Activated naive CD4-positive, alpha-beta T cell treated with anti-CD3 and anti-CD28 coated beads, Interleukin-2, amount 10 ng/mL, durations not matched to agents 7 days and 5 days (primary cell): ENCODE results near the gene SETD5.

ENCODE experiments used
- CTCF ChIA-PET: fragments of 350-600 bp; sonication (Branson Sonifier 250); formaldehyde crosslinking; loops from one replicate; lab custom pipeline; 2021; ENCODE audit warnings: antibody characterized with exemption; lab: Charles Lee
- DNase-seq: peaks from one replicate; pipeline ENCODE4 v3.0.0-alpha.2; 2020
- H3K27ac Mint-ChIP-seq: one replicate; pipeline ENCODE4 v1.8.0; 2021; ENCODE audit warnings: mild to moderate bottlenecking, moderate library complexity, mixed read lengths
- H3K27me3 Mint-ChIP-seq: one replicate; pipeline ENCODE4 v1.8.0; 2021; ENCODE audit warnings: mild to moderate bottlenecking, mixed read lengths
- H3K36me3 Mint-ChIP-seq: one replicate; pipeline ENCODE4 v1.8.0; 2021; ENCODE audit warnings: mixed read lengths
- H3K4me1 Mint-ChIP-seq: one replicate; pipeline ENCODE4 v1.8.0; 2021; ENCODE audit warnings: mixed read lengths
- H3K4me3 Mint-ChIP-seq: one replicate; pipeline ENCODE4 v1.8.0; 2021; ENCODE audit warnings: mild to moderate bottlenecking, moderate library complexity, mixed read lengths
- H3K9me3 Mint-ChIP-seq: one replicate; pipeline ENCODE4 v1.8.0; 2021; ENCODE audit warnings: mixed read lengths

The SETD5 gene

GRCh38 chr3:9396632-9397331 is 633 bp upstream of the SETD5 start:
- DNase-seq, result peak; percentile 98
- Mint-ChIP-seq H3K4me1 (peaks cover 70% of the 10 kb centered on the region), H3K36me3 (peaks cover 50% of the 10 kb centered on the region), H3K27me3 (peaks cover 3% of the 10 kb centered on the region), H3K9me3 (no peaks in the 10 kb centered on the region), H3K27ac (peak overlapping the region; percentile 99), H3K4me3 (peak overlapping the region; percentile 98)
- CTCF ChIA-PET, result interaction anchor here (1.0 to 1.3 kb wide), 3 partner anchors 8 to 34 kb away, joined by 3 to 4 read pairs (median 4); partner anchors contain the start of gene THUMPD3

GRCh38 chr3:9397906-9398699 is 688 bp downstream of the SETD5 start:
- DNase-seq, result peak; percentile 50
- H3K4me3 Mint-ChIP-seq, result peak overlapping the region; percentile 98
- H3K9me3 Mint-ChIP-seq, result no peaks in the 10 kb centered on the region
- peaks cover 3% of the 10 kb centered on the region for H3K27me3 Mint-ChIP-seq
- peaks cover 69% of the 10 kb centered on the region for H3K4me1 Mint-ChIP-seq
- peaks cover 41% of the 10 kb centered on the region for H3K36me3 Mint-ChIP-seq
- peak overlapping the region; percentile 96 for H3K27ac Mint-ChIP-seq
- CTCF ChIA-PET, result interaction anchor here (1.0 kb wide), 1 partner anchor 36 kb away, joined by 4 read pairs; the partner anchor contains the start of gene THUMPD3

GRCh38 chr3:9398700-9399336 is 1.4 kb downstream of the SETD5 start:
- H3K4me1 Mint-ChIP-seq, result peaks cover 67% of the 10 kb centered on the region
- H3K27ac Mint-ChIP-seq, result peak overlapping the region; percentile 96
- H3K27me3 Mint-ChIP-seq, result peaks cover 3% of the 10 kb centered on the region
- DNase-seq, result peak; percentile 26
- CTCF ChIA-PET, result interaction anchor here (1.0 to 2.3 kb wide), 5 partner anchors 23 to 328 kb away, joined by 3 to 10 read pairs (median 4); no protein-coding TSS in a partner anchor
- peak overlapping the region; percentile 98 for H3K4me3 Mint-ChIP-seq
- H3K36me3 Mint-ChIP-seq, result peaks cover 36% of the 10 kb centered on the region
- no peaks in the 10 kb centered on the region for H3K9me3 Mint-ChIP-seq

GRCh38 chr3:9399337-9399703 is 1.9 kb downstream of the SETD5 start:
- no peaks in the 10 kb centered on the region for H3K9me3 Mint-ChIP-seq
- CTCF ChIA-PET, result interaction anchor here (1.0 to 2.3 kb wide), 5 partner anchors 22 to 327 kb away, joined by 3 to 10 read pairs (median 4); no protein-coding TSS in a partner anchor
- peaks cover 64% of the 10 kb centered on the region for H3K4me1 Mint-ChIP-seq
- peaks cover 3% of the 10 kb centered on the region for H3K27me3 Mint-ChIP-seq
- peak overlapping the region; percentile 98 for H3K4me3 Mint-ChIP-seq
- DNase-seq, result no peak
- H3K27ac Mint-ChIP-seq, result peak overlapping the region; percentile 65
- H3K36me3 Mint-ChIP-seq, result peaks cover 33% of the 10 kb centered on the region

- Mint-ChIP-seq H3K4me3 (peak overlapping the region; percentile 98), H3K27ac (peak overlapping the region; percentile 65), H3K9me3 (no peaks in the 10 kb centered on the region), H3K27me3 (peaks cover 3% of the 10 kb centered on the region), H3K4me1 (peaks cover 64% of the 10 kb centered on the region), H3K36me3 (peaks cover 29% of the 10 kb centered on the region)
- CTCF ChIA-PET, result interaction anchor here (1.0 to 2.3 kb wide), 4 partner anchors 22 to 327 kb away, joined by 3 to 10 read pairs (median 5); no protein-coding TSS in a partner anchor
- DNase-seq, result peak; percentile 28
These were observed 2.3 kb downstream of the SETD5 start for GRCh38 chr3:9399746-9400145.

GRCh38 chr3:9400616-9401015 is 3.2 kb downstream of the SETD5 start:
- no peak for DNase-seq
- no peaks in the 10 kb centered on the region for H3K9me3 Mint-ChIP-seq
- no peak overlapping the region for H3K4me3 Mint-ChIP-seq
- peaks cover 61% of the 10 kb centered on the region for H3K4me1 Mint-ChIP-seq
- H3K36me3 Mint-ChIP-seq, result peaks cover 20% of the 10 kb centered on the region
- peaks cover 3% of the 10 kb centered on the region for H3K27me3 Mint-ChIP-seq
- no peak overlapping the region for H3K27ac Mint-ChIP-seq
- CTCF ChIA-PET, result interaction anchor here (2.3 kb wide), 1 partner anchor 21 kb away, joined by 10 read pairs; no protein-coding TSS in a partner anchor

GRCh38 chr3:9401986-9402385 is 4.6 kb downstream of the SETD5 start:
- Mint-ChIP-seq H3K9me3 (no peaks in the 10 kb centered on the region), H3K27me3 (peaks cover 3% of the 10 kb centered on the region), H3K36me3 (peaks cover 17% of the 10 kb centered on the region), H3K4me1 (peaks cover 62% of the 10 kb centered on the region), H3K27ac (no peak overlapping the region), H3K4me3 (no peak overlapping the region)
- CTCF ChIA-PET, result no interaction called here
- DNase-seq, result no peak

GRCh38 chr3:9402410-9403228 is 5.2 kb downstream of the SETD5 start:
- Mint-ChIP-seq H3K27me3 (no peaks in the 10 kb centered on the region), H3K36me3 (peaks cover 17% of the 10 kb centered on the region), H3K9me3 (no peaks in the 10 kb centered on the region), H3K4me1 (peaks cover 66% of the 10 kb centered on the region), H3K4me3 (no peak overlapping the region), H3K27ac (no peak overlapping the region)
- CTCF ChIA-PET, result interaction anchor here (1.4 to 1.9 kb wide), 2 partner anchors 22 to 49 kb away, joined by 3 to 4 read pairs; no protein-coding TSS in a partner anchor
- no peak for DNase-seq

- CTCF ChIA-PET, result interaction anchor here (0.9 to 1.9 kb wide), 4 partner anchors 13 to 50 kb away, joined by 3 to 4 read pairs (median 3); no protein-coding TSS in a partner anchor
- Mint-ChIP-seq H3K36me3 (peaks cover 14% of the 10 kb centered on the region), H3K4me3 (no peak overlapping the region), H3K27ac (no peak overlapping the region), H3K4me1 (peaks cover 68% of the 10 kb centered on the region), H3K27me3 (no peaks in the 10 kb centered on the region), H3K9me3 (no peaks in the 10 kb centered on the region)
- DNase-seq, result no peak
These were observed 6.0 kb downstream of the SETD5 start for GRCh38 chr3:9403463-9403862.

- peaks cover 9% of the 10 kb centered on the region for H3K36me3 Mint-ChIP-seq
- no peaks in the 10 kb centered on the region for H3K9me3 Mint-ChIP-seq
- no peaks in the 10 kb centered on the region for H3K27me3 Mint-ChIP-seq
- no peak overlapping the region for H3K27ac Mint-ChIP-seq
- H3K4me3 Mint-ChIP-seq, result no peak overlapping the region
- peak; percentile 25 for DNase-seq
- CTCF ChIA-PET, result interaction anchor here (1.1 to 1.9 kb wide), 4 partner anchors 8 to 51 kb away, joined by 3 to 4 read pairs (median 3); no protein-coding TSS in a partner anchor
- H3K4me1 Mint-ChIP-seq, result peaks cover 61% of the 10 kb centered on the region
These were observed 7.3 kb downstream of the SETD5 start for GRCh38 chr3:9404680-9405079.

GRCh38 chr3:9405756-9406155 is 8.3 kb downstream of the SETD5 start:
- CTCF ChIA-PET, result interaction anchor here (1.1 kb wide), 1 partner anchor 16 kb away, joined by 3 read pairs; no protein-coding TSS in a partner anchor
- no peak overlapping the region for H3K4me3 Mint-ChIP-seq
- H3K4me1 Mint-ChIP-seq, result peaks cover 59% of the 10 kb centered on the region
- H3K9me3 Mint-ChIP-seq, result no peaks in the 10 kb centered on the region
- H3K36me3 Mint-ChIP-seq, result peaks cover 10% of the 10 kb centered on the region
- H3K27ac Mint-ChIP-seq, result no peak overlapping the region
- H3K27me3 Mint-ChIP-seq, result no peaks in the 10 kb centered on the region
- no peak for DNase-seq

GRCh38 chr3:9406856-9407626 is 9.6 kb downstream of the SETD5 start:
- no peak overlapping the region for H3K27ac Mint-ChIP-seq
- no peaks in the 10 kb centered on the region for H3K9me3 Mint-ChIP-seq
- no peaks in the 10 kb centered on the region for H3K27me3 Mint-ChIP-seq
- H3K4me3 Mint-ChIP-seq, result no peak overlapping the region
- peaks cover 12% of the 10 kb centered on the region for H3K36me3 Mint-ChIP-seq
- CTCF ChIA-PET, result no interaction called here
- peaks cover 49% of the 10 kb centered on the region for H3K4me1 Mint-ChIP-seq
- DNase-seq, result no peak
